H7 (cell line): ENCODE results near the gene MLLT10. TPM values are rescaled to one million over a fixed set of nuclear protein-coding genes. Genes with fewer than 3 reads are reported as not detected.
A peak's percentile ranks its signal among the peaks of the same experiment; 100 is the strongest.

ENCODE experiments used
- DNase-seq: peaks from one replicate; pipeline ENCODE4 v3.0.0; 2012
- H3K27me3 ChIP-seq: 2 replicates; pipeline ENCODE4 v1.6.0; 2011; ENCODE audit warnings: mild to moderate bottlenecking, low read length; ENCODE audit not compliant: control insufficient read depth, insufficient read depth
- H3K36me3 ChIP-seq: replicated peaks from 2 replicates; pipeline ENCODE4 v1.5.1; 2011; ENCODE audit warnings: low read length; ENCODE audit not compliant: control insufficient read depth, insufficient read depth
- H3K4me3 ChIP-seq: 2 replicates; pipeline ENCODE4 v1.5.1; 2011; ENCODE audit warnings: low read depth, mild to moderate bottlenecking, control low read depth, low read length, moderate library complexity; ENCODE audit not compliant: insufficient read depth
- total RNA-seq: library from RNA; depleted of rRNA; stranded (reverse); fragments of >200 nt; shearing (Covaris generic); gene quantifications from 2 replicates; pipeline ENCODE4 v1.2.3, GENCODE V29; 2014; rRNA removed

The MLLT10 gene
- 47.2 and 59.0 TPM in 2 replicates for total RNA-seq

DNA sequence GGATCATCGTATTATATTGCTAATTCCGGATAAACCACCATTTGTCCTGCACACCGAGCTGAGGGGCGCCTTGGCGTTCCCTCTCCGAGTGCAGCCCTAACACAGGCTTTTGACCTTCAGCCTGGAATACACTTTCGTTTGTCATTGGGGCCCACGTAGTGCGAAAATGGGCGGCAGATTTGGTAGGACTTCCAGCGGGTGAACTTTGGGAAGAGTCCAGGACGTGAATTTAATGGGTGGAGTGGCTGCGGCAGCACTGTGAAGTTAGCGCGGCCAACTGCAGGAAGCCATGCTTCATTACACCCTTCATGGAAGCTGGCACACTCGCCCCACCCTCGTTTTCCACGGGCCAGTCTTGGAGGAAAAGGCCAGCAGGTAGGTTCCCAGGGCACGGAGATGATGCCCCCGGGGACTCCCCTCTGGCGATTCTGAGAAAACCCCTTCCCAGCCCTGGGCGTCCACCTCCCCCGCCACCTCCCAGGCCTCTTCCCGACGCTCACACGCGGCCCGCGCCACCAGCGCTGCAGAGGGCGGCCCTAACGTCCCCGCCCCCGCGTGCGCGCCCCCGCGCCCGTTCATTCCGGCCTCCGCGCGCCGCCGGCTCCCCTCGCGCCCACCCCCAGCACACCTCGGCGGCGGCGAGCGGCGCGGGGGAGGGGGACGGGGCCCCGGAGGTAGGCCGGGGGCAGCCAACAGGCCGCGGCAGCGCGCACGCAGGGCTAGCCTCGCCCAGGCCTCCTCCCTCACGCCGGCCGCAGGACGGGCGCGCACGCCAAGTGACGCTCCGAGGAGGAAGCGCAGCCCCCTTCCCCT lies at the start of gene MLLT10:
Gene MLLT10 (plus strand): TSS at position 766 of the 813 bp plus-strand sequence. CDS start 413 bp downstream, outside the sequence.
- H3K36me3 ChIP-seq: peaks cover 2% of the 10 kb centered on the region
- peak within 1 kb of the TSS; percentile 73 for H3K4me3 ChIP-seq
- peak; percentile 98 for DNase-seq
- H3K27me3 ChIP-seq: no peaks in the 10 kb centered on the region

DNA sequence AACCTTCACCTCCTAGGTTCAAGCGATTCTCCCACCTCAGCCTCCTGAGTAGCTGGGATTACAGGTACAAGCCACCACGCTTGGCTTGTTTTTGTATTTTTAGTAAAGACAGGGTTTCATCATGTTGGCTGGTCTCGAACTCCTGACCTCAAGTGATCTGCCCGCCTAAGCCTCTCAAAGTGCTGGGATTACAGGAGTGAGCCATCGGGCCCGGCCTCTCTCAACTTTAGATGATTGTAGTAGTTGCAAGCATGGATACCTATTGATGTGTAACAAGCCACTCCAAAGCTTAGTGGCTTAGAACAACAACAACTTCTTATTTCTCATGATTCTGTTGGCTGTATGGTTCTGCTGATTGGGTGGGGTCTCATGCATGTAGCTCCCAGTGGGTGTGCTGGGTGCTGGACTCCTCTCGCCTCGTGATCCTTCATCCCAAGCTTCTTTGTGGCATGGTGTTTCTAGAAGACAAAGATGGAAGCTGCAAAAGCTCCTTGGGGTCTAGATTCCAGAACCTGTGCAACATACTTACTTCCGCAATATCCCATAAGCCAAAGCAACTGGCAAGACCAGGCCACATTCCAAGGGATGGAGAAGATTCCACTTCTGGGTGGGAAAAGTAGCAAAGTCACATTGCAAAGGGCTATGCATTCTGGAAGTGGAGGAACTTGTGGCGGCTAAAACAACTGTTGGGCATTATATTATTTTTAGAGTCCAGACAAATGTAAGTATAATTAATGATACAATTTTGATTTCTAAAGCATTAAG lies 46.4 kb upstream of the MLLT10 start:
- no peak overlapping the region for H3K4me3 ChIP-seq
- H3K27me3 ChIP-seq: no peaks in the 10 kb centered on the region
- DNase-seq: no peak
- H3K36me3 ChIP-seq: no peaks in the 10 kb centered on the region

DNA sequence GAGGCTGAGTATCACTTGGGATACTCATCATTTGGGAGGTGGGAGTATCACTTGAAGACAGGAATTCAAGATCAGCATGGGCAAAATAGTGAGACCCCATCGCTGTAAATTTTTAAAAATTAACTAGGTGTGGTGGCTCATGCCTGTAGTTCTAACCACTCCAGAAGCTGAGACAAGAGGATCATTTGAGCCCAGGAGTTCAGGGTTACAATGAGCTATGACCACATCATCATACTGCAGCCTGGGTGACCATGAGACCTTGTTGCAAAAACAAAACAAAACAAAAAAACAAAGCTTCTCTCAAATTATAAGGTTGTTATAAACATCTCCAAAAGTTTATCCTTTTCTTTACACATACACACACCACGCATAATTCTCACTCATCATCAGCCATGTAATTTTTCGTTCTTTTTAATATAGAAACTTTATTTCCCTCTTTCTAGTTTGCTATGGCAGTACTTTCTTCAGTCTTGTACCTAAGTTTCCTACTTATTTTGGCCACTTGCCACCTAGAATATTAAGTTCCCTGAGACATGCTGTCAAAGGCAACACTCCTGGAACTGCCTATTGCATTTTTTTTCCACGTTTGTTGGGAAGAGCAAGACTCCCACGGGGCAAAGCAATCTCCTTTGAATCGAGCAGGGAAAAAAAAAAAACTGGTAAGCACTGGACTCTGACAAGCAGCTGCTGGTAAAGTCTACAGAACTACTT lies 45.6 kb upstream of the MLLT10 start:
- DNase-seq: no peak
- H3K36me3 ChIP-seq: no peaks in the 10 kb centered on the region
- no peak overlapping the region for H3K4me3 ChIP-seq
- no peaks in the 10 kb centered on the region for H3K27me3 ChIP-seq

DNA sequence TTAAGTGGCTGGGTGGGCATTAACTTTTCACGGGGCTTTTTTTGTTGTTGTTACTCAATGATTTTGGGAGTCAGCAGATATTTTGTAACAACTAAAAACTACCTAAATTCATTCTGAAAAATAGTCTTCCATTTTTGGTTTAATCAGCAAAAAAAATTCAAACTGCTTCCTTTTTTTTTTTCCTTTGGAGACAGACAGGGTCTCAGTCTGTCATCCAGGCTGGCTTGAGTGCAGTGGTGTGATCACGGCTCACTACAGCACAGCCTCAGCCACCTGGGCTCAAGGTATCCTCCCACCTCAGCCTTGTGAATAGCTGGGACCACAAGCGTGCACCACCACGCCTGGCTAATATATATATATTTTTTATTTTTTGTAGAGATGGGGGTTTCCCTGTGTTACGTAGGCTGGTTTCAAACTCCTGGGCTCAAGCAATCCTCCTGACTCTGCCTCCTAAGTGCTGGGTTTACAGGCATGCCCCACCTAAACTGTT lies 45.0 kb upstream of the MLLT10 start:
- H3K4me3 ChIP-seq: no peak overlapping the region
- peaks cover 2% of the 10 kb centered on the region; the same call in 1 of the 2 replicates for H3K27me3 ChIP-seq
- no peaks in the 10 kb centered on the region for H3K36me3 ChIP-seq
- DNase-seq: no peak

DNA sequence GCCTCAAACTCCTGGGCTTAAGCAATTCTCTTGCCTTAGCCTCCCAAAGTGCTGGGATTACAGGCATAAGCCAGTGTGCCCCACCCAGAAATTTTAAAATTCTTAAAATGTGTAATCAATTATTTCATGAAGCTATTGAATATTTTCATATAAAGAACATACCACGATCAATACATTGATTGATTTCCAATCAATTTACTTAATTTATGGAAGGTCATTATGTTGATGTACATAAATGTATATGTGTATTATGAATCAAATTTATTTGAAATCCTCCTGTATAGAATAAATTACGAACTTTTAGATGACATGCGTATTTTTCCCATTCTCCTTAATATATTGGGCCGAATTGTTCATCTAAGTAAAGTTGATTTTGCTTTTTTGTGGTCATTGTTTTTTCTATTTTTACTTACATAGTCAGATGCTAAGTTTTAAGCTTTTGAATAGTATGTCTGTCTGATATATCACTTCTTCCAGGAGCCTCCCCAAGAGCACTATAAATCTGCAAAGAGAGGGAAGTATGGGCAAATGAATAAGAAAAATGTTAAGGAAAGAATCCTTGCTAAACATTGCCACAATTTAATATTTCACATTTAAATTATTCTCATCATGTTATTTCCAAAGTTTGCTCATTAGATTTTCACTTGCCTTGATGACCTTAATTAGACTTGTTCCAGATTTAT lies 43.9 kb upstream of the MLLT10 start:
- Histone ChIP-seq H3K36me3 (no peaks in the 10 kb centered on the region), H3K4me3 (no peak overlapping the region), H3K27me3 (peaks cover 5% of the 10 kb centered on the region; the same call in 1 of the 2 replicates)
- no peak for DNase-seq

DNA sequence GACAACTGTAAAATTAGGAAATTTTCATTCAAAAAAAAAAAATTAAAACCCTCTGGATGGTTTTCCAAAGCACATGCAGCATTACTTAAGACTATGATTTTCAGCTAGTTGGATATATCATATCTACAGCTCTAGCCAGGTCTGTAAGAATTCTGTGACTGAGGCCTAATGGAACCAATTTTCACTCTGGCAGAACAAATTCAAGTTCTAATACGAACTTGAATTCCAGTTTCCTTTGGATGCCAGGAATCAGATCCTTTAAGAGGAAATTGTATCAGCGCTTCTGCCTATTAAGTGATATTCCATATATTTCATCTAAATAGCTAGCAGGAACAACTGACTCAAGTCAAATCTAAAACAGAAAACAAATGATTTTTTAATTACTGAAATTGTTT lies 43.3 kb upstream of the MLLT10 start:
- Histone ChIP-seq H3K27me3 (peaks cover 5% of the 10 kb centered on the region; the same call in 1 of the 2 replicates), H3K4me3 (no peak overlapping the region), H3K36me3 (no peaks in the 10 kb centered on the region)
- no peak for DNase-seq

DNA sequence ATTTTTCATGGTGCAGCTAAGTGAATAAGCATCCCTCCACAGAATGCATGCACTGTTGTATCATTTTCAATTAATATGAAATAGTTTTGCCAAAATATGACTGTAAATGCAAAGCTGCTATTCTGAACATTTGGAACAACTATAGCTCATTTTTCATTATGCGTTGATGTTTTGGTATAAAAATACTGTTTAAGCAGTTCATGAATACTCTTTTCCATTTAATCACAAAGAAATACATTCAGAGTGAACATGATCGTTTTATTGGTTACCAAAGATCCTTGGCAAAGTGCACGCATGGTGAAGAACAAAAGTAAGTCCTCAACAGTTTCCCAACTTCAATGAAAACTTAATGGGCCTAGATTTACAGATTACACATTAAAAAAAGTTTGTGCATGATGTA lies 41.6 kb upstream of the MLLT10 start:
- Histone ChIP-seq H3K36me3 (no peaks in the 10 kb centered on the region), H3K27me3 (peaks cover 5% of the 10 kb centered on the region; the same call in 1 of the 2 replicates), H3K4me3 (no peak overlapping the region)
- DNase-seq: no peak

DNA sequence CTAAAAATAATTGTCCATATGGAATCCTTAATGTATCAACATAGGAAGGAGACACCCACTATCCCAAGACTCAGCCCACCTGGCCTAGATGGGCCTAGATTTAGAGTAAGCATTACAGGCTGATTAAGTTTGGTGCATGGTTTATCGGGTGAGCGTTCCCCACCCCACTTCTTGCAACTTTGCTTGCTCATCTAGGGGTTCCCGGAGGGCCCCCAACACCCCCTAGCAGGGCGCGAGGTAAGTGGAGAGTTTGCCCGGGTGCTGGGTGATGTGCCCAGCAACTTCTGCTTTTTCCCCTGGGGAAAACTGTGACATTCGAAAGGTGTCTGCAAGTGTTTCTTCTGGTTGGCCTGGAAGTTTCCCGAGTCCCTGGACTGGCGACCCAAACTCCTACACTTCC lies 40.2 kb upstream of the MLLT10 start:
- H3K4me3 ChIP-seq: peak overlapping the region; percentile 82; the same call in 1 of the 2 replicates
- H3K36me3 ChIP-seq: no peaks in the 10 kb centered on the region
- peaks cover 19% of the 10 kb centered on the region; the same call in 1 of the 2 replicates for H3K27me3 ChIP-seq
- DNase-seq: no peak

DNA sequence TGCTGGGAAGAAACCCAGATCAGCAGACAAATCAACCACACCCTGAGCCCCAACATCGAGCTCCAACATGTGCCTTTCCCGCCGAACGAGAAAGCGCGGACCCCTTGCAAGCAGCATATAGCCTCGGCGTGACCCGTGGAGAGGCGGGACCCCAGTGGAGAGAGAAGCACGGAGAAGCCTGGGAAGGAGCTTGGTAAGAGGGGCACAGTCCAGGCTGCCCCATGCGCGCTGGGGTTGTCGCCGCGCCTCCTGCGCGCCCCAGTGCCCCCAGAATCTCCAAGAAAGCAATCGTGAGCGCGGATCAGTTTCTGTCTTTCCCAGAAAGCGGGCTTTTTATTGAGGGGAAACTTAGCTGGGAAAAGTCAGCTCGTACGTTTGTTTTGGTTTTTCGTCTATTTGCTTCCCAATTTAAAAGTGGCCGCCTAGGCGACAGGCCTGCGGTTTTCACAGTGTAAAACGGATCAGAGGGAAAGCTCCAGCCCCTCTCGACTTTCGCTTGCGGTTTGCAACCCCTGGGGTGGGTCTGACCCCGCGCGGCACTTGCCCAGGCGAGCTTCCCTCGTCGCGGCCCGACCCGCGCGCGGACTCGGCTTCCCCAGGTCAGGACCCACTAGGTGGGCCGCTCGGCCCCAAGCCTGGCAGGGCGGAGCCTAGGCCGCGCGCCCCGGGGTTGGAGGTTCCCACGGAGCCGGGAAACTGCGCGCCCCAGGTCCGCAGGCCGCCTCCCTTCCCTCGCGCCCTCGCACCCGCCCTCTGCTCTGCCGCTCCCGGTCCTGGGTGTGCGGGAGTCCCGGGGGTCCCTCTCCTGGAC lies 39.6 kb upstream of the MLLT10 start:
- DNase-seq: peak; percentile 77
- Histone ChIP-seq H3K27me3 (peaks cover 25% of the 10 kb centered on the region), H3K36me3 (no peaks in the 10 kb centered on the region), H3K4me3 (peak overlapping the region; percentile 82)

DNA sequence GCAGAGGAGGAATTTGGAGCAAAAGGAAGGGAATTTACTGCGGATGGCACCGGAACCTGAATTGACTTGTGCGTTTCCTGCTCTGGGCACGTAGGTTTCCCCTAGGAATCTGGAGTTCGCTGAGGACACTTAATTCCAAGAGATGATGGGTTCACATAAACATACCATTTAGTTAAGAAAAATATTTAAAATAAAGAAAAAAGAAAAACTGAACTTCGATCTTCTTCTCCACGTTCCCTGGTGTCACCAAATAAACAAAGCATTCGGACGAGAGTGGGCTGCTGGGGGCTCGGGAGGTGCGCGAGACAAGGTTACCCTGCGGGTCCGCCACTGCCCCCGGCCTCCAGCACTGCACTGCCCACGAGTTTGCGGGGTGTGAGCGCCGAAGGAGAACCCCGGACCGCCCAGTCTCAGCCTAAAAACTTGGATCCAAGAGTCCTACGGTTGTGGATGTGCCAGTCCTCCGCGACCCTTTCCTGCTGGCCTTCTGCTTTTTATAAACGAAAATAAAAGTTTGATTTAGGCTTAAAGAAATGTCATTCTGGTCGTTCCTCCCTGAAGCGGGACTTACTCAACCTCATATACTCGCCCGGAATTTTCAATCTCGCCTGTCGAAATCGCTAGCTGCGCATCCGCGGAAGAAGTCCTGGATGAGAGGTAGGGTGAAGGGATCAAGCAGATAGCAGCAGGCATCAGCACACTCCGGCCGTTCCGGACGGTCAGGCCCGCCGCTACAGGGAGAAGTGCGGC lies 38.9 kb upstream of the MLLT10 start:
- DNase-seq: peak; percentile 66
- peaks cover 33% of the 10 kb centered on the region for H3K27me3 ChIP-seq
- no peaks in the 10 kb centered on the region for H3K36me3 ChIP-seq
- peak overlapping the region; percentile 82 for H3K4me3 ChIP-seq

DNA sequence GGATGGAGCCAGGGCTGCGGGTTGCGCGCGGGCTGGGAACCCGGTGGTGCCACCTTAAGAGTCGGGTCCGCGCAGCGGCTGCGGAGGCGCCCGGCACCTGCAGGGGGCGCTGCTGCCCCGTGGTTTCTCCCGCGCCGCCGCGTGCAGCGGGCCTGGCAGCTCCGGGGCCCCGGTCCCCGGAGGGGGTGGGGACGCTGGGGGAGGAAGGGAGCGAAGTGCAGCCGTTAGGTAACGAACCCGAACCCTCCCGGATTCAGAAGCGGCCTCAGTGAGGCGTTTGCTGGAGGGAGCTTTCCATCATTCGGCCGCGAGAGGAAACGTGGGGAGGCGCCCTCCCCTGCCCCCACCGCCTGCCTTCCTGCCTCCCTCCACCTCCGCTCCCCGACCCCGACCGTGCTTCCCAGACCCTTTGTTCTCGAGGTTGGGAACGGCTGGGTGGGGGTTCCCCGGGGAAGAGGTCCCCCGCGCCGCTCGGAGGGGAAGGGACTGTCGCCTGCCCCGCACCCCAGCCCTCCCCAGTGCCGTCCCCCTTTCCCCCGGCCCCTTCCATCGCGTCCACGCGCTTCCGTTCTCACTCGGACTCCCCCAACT lies 38.2 kb upstream of the MLLT10 start:
- peak; percentile 99 for DNase-seq
- Histone ChIP-seq H3K4me3 (peak overlapping the region; percentile 82), H3K36me3 (no peaks in the 10 kb centered on the region), H3K27me3 (peaks cover 39% of the 10 kb centered on the region)

DNA sequence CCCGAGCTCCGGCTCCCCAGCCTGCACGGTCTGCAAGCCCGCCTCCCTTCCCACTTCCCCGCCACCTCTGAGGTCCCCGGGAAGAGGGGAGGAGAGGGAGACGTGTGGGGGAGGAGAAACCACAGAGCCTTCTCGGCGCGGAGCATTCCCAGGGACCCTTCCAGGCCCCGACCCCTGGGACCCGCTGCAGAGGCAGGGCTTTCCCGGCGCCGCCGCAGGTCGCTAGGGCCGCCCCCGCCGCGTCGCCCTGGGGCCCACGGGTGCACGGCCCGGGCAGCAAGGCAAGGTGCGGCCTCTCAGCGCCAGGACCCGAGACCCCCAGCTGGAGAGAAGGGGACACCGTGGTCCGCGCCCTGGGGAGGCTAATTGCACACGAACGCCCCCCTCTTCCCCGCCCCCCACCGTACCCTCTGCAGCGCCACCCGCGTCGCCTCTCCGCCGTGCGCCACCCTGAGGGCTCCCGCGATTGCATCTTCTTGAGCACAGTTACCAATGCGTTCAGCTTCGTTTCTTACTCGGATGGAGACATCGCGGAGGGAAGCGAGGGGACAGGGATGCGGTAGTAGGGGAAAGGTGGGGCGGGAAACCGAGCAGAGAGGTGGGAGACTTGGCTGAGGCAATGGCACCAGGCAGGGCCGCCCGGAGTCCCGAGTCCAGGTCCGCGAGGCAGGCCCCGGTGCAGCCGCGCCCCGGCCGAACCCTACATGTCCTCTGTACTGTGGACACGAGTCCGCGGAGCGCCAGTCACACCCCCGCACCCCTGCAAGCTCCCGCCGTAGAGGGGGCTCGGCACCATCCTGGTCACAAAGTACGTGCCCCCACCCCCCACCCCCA lies 37.5 kb upstream of the MLLT10 start:
- DNase-seq: peak; percentile 84
- Histone ChIP-seq H3K27me3 (peaks cover 43% of the 10 kb centered on the region), H3K4me3 (peak overlapping the region; percentile 82), H3K36me3 (no peaks in the 10 kb centered on the region)
